HG03097 (cell line): ENCODE measurements around the gene KRTAP9-7.

Experiments
- ATAC-seq: cut with Tn5 transposase; IDR thresholded peaks from one replicate; pipeline ENCODE4 v1.9.1; 2021; ENCODE audit not compliant: unreplicated experiment, low FRiP score

Gene KRTAP9-7

GRCh38 chr17:41318231-41318630, 42.7 kb downstream of the KRTAP9-7 start:
- ATAC-seq, result no peak

GRCh38 chr17:41322094-41322902, 46.8 kb downstream of the KRTAP9-7 start:
- no peak for ATAC-seq

GRCh38 chr17:41322903-41323895, 47.7 kb downstream of the KRTAP9-7 start:
- ATAC-seq, result no peak

- no peak for ATAC-seq
Observed at GRCh38 chr17:41324180-41325075, 48.9 kb downstream of the KRTAP9-7 start.

- ATAC-seq, result no peak
Observed at GRCh38 chr17:41325126-41325525, 49.6 kb downstream of the KRTAP9-7 start.

- ATAC-seq, result no peak
Observed at GRCh38 chr17:41325611-41326010, 50.1 kb downstream of the KRTAP9-7 start.
